Hepatocyte (in vitro differentiated cells): Measurements from ENCODE around the gene KNDC1.
"Not testable (repeated sequence)": the region's sequence is repeated elsewhere in the genome, so short reads cannot be mapped to it uniquely, and the experiment has no call there.

ENCODE experiments used
- EZH2 ChIP-seq: fragments of 200-600 bp; sonication (generic); IDR thresholded peaks from 2 replicates; pipeline ENCODE4 v1.6.1; 2016; ENCODE audit warnings: antibody characterized with exemption, mild to moderate bottlenecking, borderline replicate concordance
- EZH2phosphoT487 ChIP-seq: fragments of 200-600 bp; sonication (generic); IDR thresholded peaks from one replicate; pipeline ENCODE4 v1.6.1; 2018; ENCODE audit warnings: antibody characterized with exemption, mild to moderate bottlenecking, low read depth, moderate library complexity; ENCODE audit not compliant: unreplicated experiment, severe bottlenecking

DNA sequence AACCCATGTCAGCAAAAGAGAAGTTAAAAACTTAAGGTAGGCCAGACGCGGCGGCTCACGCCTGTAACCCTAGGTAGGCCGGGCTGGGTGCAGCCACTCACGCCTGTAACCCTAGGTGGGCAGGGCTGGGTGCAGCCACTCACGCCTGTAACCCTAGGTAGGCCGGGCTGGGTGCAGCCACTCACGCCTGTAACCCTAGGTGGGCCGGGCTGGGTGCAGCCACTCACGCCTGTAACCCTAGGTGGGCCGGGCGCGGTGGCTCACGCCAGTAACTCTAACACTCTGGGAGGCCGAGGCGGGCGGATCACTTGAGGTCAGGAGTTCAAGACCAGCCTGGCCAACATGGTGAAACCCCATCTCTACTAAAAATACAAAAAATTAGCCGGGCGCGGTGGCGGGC lies 61.7 kb downstream of the KNDC1 start:
- not testable (repeated sequence) for TF ChIP-seq EZH2, EZH2phosphoT487
